ENCODE measurements around the gene ARMC8.

ARMC8 gene

DNA sequence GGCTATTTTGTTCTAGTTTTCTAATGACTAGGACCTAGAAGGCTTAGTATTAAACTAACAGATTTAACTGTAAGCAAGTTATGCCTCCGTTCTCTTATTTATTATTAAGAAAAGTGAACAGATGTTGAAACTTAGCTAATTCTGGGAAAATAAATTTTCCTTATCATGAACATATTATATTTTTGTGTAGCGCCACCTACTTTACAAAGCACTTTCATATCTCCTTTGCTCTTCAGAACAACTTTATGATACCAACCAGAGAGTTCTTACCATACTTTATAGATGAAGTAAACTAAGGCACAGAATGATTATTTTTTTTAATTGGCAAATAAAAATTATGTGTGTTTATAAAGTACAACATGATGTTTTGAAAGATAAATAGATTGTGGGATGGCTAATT is 83.1 kb downstream of the ARMC8 start:
- no peak overlapping the region for H3K4me3 ChIP-seq (ENCODE audit: low read depth, low read length)
- DNase-seq (ENCODE audit: low read depth): peak; percentile 15
- TF ChIP-seq, protein P1, sequence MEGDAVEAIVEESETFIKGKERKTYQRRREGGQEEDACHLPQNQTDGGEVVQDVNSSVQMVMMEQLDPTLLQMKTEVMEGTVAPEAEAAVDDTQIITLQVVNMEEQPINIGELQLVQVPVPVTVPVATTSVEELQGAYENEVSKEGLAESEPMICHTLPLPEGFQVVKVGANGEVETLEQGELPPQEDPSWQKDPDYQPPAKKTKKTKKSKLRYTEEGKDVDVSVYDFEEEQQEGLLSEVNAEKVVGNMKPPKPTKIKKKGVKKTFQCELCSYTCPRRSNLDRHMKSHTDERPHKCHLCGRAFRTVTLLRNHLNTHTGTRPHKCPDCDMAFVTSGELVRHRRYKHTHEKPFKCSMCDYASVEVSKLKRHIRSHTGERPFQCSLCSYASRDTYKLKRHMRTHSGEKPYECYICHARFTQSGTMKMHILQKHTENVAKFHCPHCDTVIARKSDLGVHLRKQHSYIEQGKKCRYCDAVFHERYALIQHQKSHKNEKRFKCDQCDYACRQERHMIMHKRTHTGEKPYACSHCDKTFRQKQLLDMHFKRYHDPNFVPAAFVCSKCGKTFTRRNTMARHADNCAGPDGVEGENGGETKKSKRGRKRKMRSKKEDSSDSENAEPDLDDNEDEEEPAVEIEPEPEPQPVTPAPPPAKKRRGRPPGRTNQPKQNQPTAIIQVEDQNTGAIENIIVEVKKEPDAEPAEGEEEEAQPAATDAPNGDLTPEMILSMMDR (conservative IDR thresholded peaks at IDR 0.05; ENCODE audit: low read depth, low read length): no peak

GRCh38 chr3:138271189-138271794 is 84.2 kb downstream of the ARMC8 start:
- H3K4me3 ChIP-seq (ENCODE audit: low read depth, low read length): no peak overlapping the region
- TF ChIP-seq, protein P1 (conservative IDR thresholded peaks at IDR 0.05; ENCODE audit: low read depth, low read length): no peak
- no peak for DNase-seq (ENCODE audit: low read depth)

GRCh38 chr3:138281561-138281960 is 94.5 kb downstream of the ARMC8 start:
- no peak overlapping the region for H3K4me3 ChIP-seq (ENCODE audit: low read depth, low read length)
- TF ChIP-seq, protein P1 (conservative IDR thresholded peaks at IDR 0.05; ENCODE audit: low read depth, low read length): no peak
- no peak for DNase-seq (ENCODE audit: low read depth)

- DNase-seq (ENCODE audit: low read depth): no peak
- H3K4me3 ChIP-seq (ENCODE audit: low read depth, low read length): no peak overlapping the region
- TF ChIP-seq, protein P1 (conservative IDR thresholded peaks at IDR 0.05; ENCODE audit: low read depth, low read length): no peak
Measured at GRCh38 chr3:138282836-138283235, 95.7 kb downstream of the ARMC8 start.

DNA sequence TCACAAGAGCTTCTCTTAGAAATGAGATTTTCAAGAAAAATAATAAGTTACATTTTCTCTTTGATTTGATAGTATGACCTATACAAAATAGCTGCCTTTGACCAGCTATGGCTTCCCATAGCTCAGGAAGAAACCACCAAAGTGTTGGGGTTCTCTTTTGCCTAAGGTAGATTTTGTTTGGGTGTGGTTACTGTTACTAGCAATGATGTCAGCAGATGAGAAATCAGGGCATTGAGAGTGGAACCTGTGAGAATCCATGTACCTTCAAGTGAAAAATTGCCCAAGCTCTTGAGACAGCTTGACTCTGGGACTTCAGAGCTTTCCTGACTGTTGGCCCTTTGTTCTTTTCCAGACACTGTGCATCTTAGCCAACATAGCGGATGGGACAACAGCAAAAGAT is 97.0 kb downstream of the ARMC8 start:
- H3K4me3 ChIP-seq (ENCODE audit: low read depth, low read length): no peak overlapping the region
- no peak for DNase-seq (ENCODE audit: low read depth)
- TF ChIP-seq, protein P1 (conservative IDR thresholded peaks at IDR 0.05; ENCODE audit: low read depth, low read length): no peak

- TF ChIP-seq, protein P1 (conservative IDR thresholded peaks at IDR 0.05; ENCODE audit: low read depth, low read length): peak; percentile 41
- no peak for DNase-seq (ENCODE audit: low read depth)
- no peak overlapping the region for H3K4me3 ChIP-seq (ENCODE audit: low read depth, low read length)
Measured at GRCh38 chr3:138284957-138285477, 97.9 kb downstream of the ARMC8 start.

DNA sequence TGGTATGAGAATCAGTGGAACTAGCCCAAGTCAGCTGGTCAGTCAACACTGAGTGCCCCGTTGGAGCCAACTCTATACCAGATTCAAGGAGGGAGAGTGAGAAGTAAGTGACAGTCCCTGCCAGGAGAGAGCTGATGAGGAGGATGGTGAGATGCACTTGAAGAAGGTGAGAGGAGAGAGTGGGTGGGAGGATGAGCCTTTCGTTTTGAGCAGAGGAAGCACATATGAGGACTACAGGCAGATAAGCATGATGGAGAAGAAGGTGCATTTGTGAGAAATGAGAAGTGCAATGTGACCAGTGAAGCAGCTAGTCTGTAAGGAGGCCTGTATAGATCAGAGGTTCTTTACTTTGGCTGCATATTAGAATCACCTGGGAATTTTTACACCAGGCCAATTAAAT is 102.2 kb downstream of the ARMC8 start:
- TF ChIP-seq, protein P1 (conservative IDR thresholded peaks at IDR 0.05; ENCODE audit: low read depth, low read length): no peak
- no peak overlapping the region for H3K4me3 ChIP-seq (ENCODE audit: low read depth, low read length)
- DNase-seq (ENCODE audit: low read depth): no peak
